ENCODE measurements around the gene HAL. TPM values are rescaled to one million over a fixed set of nuclear protein-coding genes. Genes with fewer than 3 reads are reported as not detected.

HAL gene
- total RNA-seq, 1 experiment from 2014 or later, result 1.5 TPM

GRCh38 chr12:96000858-96001257, 4.7 kb upstream of the HAL start:
- DNase-seq, result no peak
- H3K4me2 ChIP-seq (ENCODE audit: low read length), result no peak overlapping the region
- no peaks in the 10 kb centered on the region for H3K27me3 ChIP-seq (ENCODE audit: low read length)
- no peaks in the 10 kb centered on the region for H3F3A ChIP-seq (ENCODE audit: low read length, unreplicated experiment)
- H3K79me2 ChIP-seq (ENCODE audit: low read length), result no peaks in the 10 kb centered on the region
- TF ChIP-seq EZH2 (IDR thresholded peaks at IDR 0.05; ENCODE audit: low read length, unreplicated experiment) (no peak), EZH2phosphoT487 (IDR thresholded peaks at IDR 0.05; ENCODE audit: borderline replicate concordance, low read length) (no peak), CTCF (conservative IDR thresholded peaks at IDR 0.05; ENCODE audit: low read depth, low read length) (no peak)
- no peaks in the 10 kb centered on the region for H3K9me2 ChIP-seq (replicated peaks; ENCODE audit: low read length)
- no peaks in the 10 kb centered on the region for H3K4me1 ChIP-seq (ENCODE audit: insufficient read depth, low read length)
- no peak overlapping the region for H3K27ac ChIP-seq (ENCODE audit: low read length)
- no peak for ATAC-seq
- intact Hi-C loops (cut with micrococcal nuclease), result no loop called here
- CTCF ChIA-PET, result interaction anchor here (0.5 kb wide), 1 partner anchor 92 kb away, joined by 4 read pairs; no protein-coding TSS in a partner anchor
- no peak overlapping the region for H2AFZ ChIP-seq (ENCODE audit: low read length)
- no peak overlapping the region for H3K4me3 ChIP-seq (ENCODE audit: low read length)
- peaks cover 6% of the 10 kb centered on the region for H3K36me3 ChIP-seq (ENCODE audit: low read depth, low read length)
- BruUV-seq (replicated peaks), result no TSS peak
- POLR2A ChIA-PET (ENCODE audit: unreplicated experiment), result no interaction called here
- no peaks in the 10 kb centered on the region for H3K9me3 ChIP-seq (ENCODE audit: low read length)
- no peak overlapping the region for H3K9ac ChIP-seq (ENCODE audit: low read length)
- no peaks in the 10 kb centered on the region for H4K20me1 ChIP-seq (ENCODE audit: low read length)

DNA sequence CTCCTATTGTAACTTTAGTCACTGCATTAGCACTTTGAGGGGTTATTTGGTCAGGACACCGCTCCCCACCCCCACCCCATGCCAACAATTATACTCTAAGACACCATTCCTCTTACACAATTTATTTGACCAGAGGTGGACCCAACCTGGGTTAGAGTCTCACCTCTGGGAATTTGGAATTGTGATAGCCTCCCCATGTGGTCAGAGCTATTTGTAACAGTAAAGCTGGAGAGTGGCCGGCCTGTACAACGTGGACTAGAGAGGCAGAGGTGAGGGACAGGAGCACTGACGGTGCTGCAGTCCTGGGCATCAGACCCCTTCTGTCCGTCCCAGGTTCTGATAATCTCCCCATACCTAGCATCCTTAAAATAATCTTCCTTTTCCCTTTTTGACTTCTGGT, 3.3 kb upstream of the HAL start:
- Histone ChIP-seq H3K9ac (ENCODE audit: low read length) (no peak overlapping the region), H3K79me2 (ENCODE audit: low read length) (no peaks in the 10 kb centered on the region), H3K27me3 (ENCODE audit: low read length) (no peaks in the 10 kb centered on the region), H2AFZ (ENCODE audit: low read length) (no peak overlapping the region), H3F3A (ENCODE audit: low read length, unreplicated experiment) (no peaks in the 10 kb centered on the region), H3K36me3 (ENCODE audit: low read depth, low read length) (peaks cover 6% of the 10 kb centered on the region), H3K27ac (ENCODE audit: low read length) (no peak overlapping the region), H3K9me2 (replicated peaks; ENCODE audit: low read length) (no peaks in the 10 kb centered on the region), H4K20me1 (ENCODE audit: low read length) (no peaks in the 10 kb centered on the region), H3K4me3 (ENCODE audit: low read length) (no peak overlapping the region), H3K4me2 (ENCODE audit: low read length) (no peak overlapping the region), H3K4me1 (ENCODE audit: insufficient read depth, low read length) (no peaks in the 10 kb centered on the region), H3K9me3 (ENCODE audit: low read length) (no peaks in the 10 kb centered on the region)
- TF ChIP-seq CTCF (conservative IDR thresholded peaks at IDR 0.05; ENCODE audit: low read depth, low read length) (no peak), EZH2phosphoT487 (IDR thresholded peaks at IDR 0.05; ENCODE audit: borderline replicate concordance, low read length) (no peak), EZH2 (IDR thresholded peaks at IDR 0.05; ENCODE audit: low read length, unreplicated experiment) (no peak)
- intact Hi-C loops (cut with micrococcal nuclease), result no loop called here
- DNase-seq (no peak), ATAC-seq (no peak)
- BruUV-seq (replicated peaks), result no TSS peak
- CTCF ChIA-PET, result interaction anchor here (1.2 to 1.5 kb wide), 2 partner anchors 36 to 81 kb away, joined by 3 to 6 read pairs; no protein-coding TSS in a partner anchor
- POLR2A ChIA-PET (ENCODE audit: unreplicated experiment), result interaction anchor here (0.6 kb wide), 1 partner anchor 57 kb away, joined by 4 read pairs; the partner anchor contains the start of gene CCDC38

- no peak overlapping the region for H3K4me2 ChIP-seq (ENCODE audit: low read length)
- DNase-seq (peak; percentile 63), ATAC-seq (peak; percentile 88)
- peaks cover 6% of the 10 kb centered on the region for H3K36me3 ChIP-seq (ENCODE audit: low read depth, low read length)
- TF ChIP-seq CTCF (conservative IDR thresholded peaks at IDR 0.05; ENCODE audit: low read depth, low read length) (peak; percentile 79), EZH2 (IDR thresholded peaks at IDR 0.05; ENCODE audit: low read length, unreplicated experiment) (no peak)
- intact Hi-C loops (cut with micrococcal nuclease), result loop anchor here (1.0 kb wide), 1 partner anchor 80 kb away; no protein-coding TSS in a partner anchor
- no peak overlapping the region for H3K27ac ChIP-seq (ENCODE audit: low read length)
- H3K4me3 ChIP-seq (ENCODE audit: low read length), result no peak overlapping the region
- BruUV-seq (replicated peaks), result no TSS peak
- no peak overlapping the region for H2AFZ ChIP-seq (ENCODE audit: low read length)
- POLR2A ChIA-PET (ENCODE audit: unreplicated experiment), result no interaction called here
- H3K9me2 ChIP-seq (replicated peaks; ENCODE audit: low read length), result no peaks in the 10 kb centered on the region
- no peaks in the 10 kb centered on the region for H3K27me3 ChIP-seq (ENCODE audit: low read length)
- CTCF ChIA-PET, result interaction anchor here (0.6 to 1.5 kb wide), 3 partner anchors 36 to 80 kb away, joined by 3 to 6 read pairs (median 4); no protein-coding TSS in a partner anchor
- no peak overlapping the region for H3K9ac ChIP-seq (ENCODE audit: low read length)
- no peaks in the 10 kb centered on the region for H3K79me2 ChIP-seq (ENCODE audit: low read length)
- H4K20me1 ChIP-seq (ENCODE audit: low read length), result no peaks in the 10 kb centered on the region
- no peaks in the 10 kb centered on the region for H3F3A ChIP-seq (ENCODE audit: low read length, unreplicated experiment)
- no peaks in the 10 kb centered on the region for H3K4me1 ChIP-seq (ENCODE audit: insufficient read depth, low read length)
- no peaks in the 10 kb centered on the region for H3K9me3 ChIP-seq (ENCODE audit: low read length)
Measured at GRCh38 chr12:95998611-95999286, 2.6 kb upstream of the HAL start.

Data from PC-3 (cell line).